H1 (cell line): ENCODE results near the gene MTR. TPM values are rescaled to one million over a fixed set of nuclear protein-coding genes. Genes with fewer than 3 reads are reported as not detected.

Source experiments
- ATF2 ChIP-seq: IDR thresholded peaks from 2 replicates; pipeline ENCODE4 v1.6.1; 2012; ENCODE audit warnings: low read length, inconsistent platforms
- CREB1 ChIP-seq: IDR thresholded peaks from 2 replicates; pipeline ENCODE4 v1.6.1; 2012; ENCODE audit warnings: inconsistent platforms
- EZH2 ChIP-seq: fragments of 200-600 bp; sonication (generic); IDR thresholded peaks from 2 replicates; pipeline ENCODE4 v1.7.1; 2012; ENCODE audit warnings: low read depth, mild to moderate bottlenecking, moderate library complexity, low read length, inconsistent platforms; ENCODE audit not compliant: severe bottlenecking
- SIRT6 ChIP-seq: IDR thresholded peaks from one replicate; pipeline ENCODE4 v1.7.1; 2012; ENCODE audit warnings: low read length, inconsistent platforms
- TAF1 ChIP-seq: IDR thresholded peaks from 2 replicates; pipeline ENCODE4 v1.6.1; 2011; ENCODE audit warnings: mild to moderate bottlenecking, low read depth, low read length
- TCF12 ChIP-seq: IDR thresholded peaks from 2 replicates; pipeline ENCODE4 v1.6.1; 2011; ENCODE audit warnings: low read depth, mild to moderate bottlenecking, low read length
- TEAD4 ChIP-seq: IDR thresholded peaks from 2 replicates; pipeline ENCODE4 v1.6.1; 2012; ENCODE audit warnings: low read depth, low read length, inconsistent platforms, mixed read lengths
- polyA plus RNA-seq, 7 experiments: library from polyadenylated mRNA; depleted of rRNA in 3 of 7; stranded (reverse) in 5 of 7; unstranded in 2 of 7; fragments of >200 nt in 5 of 7; fragments of 200-250 nt in 2 of 7; gene quantifications; 1 replicate in 5 of 7; 2 replicates in 1 of 7; 4 replicates in 1 of 7; pipeline versions ENCODE4 v1.2.1 to v1.2.3, GENCODE V29; 2011 to 2013; ENCODE audit warnings: missing spikeins in 2 of 7, mixed read lengths in 2 of 7
- total RNA-seq: library from RNA; stranded (reverse); fragmentation: NEBNext Ultra II Directional; extraction: Animal tissue kit (Norgen Biotek cat#: 25700); gene quantifications from 2 replicates; pipeline ENCODE4 v1.2.1, GENCODE V29; 2021

The MTR gene
- total and polyA plus RNA-seq, 2 of the 8 experiments (the other 6 are each of a cell fraction or from before 2014, with no cell fraction given): 4.8 to 27.4 TPM

- TF ChIP-seq TCF12 (no peak), SIRT6 (no peak), CREB1 (no peak), EZH2 (no peak), TAF1 (no peak), TEAD4 (no peak), ATF2 (no peak)
- TF ChIP-seq, all 59 proteins: peak for 0
Observed at GRCh38 chr1:236810018-236810417, 14.9 kb downstream of the MTR start (continued).
